Measurements from ENCODE around the gene SLC46A2. TPM values are rescaled to one million over a fixed set of nuclear protein-coding genes. Genes with fewer than 3 reads are reported as not detected.

SLC46A2 gene
- total RNA-seq, 1 donor from 2014 or later: not detected

Other genes with a start within 250 kb of the SLC46A2 start
- gene INIP, start 172.8 kb downstream of the SLC46A2 start, total RNA-seq: 19.9 TPM
- gene SNX30, start 140.1 kb downstream of the SLC46A2 start, total RNA-seq: 7.9 TPM
- 0.98 TPM for gene ZNF883, start 121.3 kb upstream of the SLC46A2 start, total RNA-seq
- gene ZFP37, start 165.8 kb upstream of the SLC46A2 start, total RNA-seq: 3.7 TPM